Inflammatory macrophage treated with lipopolysaccharide for 1 hour (primary cell): Measurements from ENCODE around the gene TGFBRAP1.

ENCODE experiments used
- DNase-seq, 2 donors: peaks; one replicate each; pipeline ENCODE4 v3.0.0-alpha.2; 2020 to 2022

TGFBRAP1 gene, protein sequence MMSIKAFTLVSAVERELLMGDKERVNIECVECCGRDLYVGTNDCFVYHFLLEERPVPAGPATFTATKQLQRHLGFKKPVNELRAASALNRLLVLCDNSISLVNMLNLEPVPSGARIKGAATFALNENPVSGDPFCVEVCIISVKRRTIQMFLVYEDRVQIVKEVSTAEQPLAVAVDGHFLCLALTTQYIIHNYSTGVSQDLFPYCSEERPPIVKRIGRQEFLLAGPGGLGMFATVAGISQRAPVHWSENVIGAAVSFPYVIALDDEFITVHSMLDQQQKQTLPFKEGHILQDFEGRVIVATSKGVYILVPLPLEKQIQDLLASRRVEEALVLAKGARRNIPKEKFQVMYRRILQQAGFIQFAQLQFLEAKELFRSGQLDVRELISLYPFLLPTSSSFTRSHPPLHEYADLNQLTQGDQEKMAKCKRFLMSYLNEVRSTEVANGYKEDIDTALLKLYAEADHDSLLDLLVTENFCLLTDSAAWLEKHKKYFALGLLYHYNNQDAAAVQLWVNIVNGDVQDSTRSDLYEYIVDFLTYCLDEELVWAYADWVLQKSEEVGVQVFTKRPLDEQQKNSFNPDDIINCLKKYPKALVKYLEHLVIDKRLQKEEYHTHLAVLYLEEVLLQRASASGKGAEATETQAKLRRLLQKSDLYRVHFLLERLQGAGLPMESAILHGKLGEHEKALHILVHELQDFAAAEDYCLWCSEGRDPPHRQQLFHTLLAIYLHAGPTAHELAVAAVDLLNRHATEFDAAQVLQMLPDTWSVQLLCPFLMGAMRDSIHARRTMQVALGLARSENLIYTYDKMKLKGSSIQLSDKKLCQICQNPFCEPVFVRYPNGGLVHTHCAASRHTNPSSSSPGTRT

DNA sequence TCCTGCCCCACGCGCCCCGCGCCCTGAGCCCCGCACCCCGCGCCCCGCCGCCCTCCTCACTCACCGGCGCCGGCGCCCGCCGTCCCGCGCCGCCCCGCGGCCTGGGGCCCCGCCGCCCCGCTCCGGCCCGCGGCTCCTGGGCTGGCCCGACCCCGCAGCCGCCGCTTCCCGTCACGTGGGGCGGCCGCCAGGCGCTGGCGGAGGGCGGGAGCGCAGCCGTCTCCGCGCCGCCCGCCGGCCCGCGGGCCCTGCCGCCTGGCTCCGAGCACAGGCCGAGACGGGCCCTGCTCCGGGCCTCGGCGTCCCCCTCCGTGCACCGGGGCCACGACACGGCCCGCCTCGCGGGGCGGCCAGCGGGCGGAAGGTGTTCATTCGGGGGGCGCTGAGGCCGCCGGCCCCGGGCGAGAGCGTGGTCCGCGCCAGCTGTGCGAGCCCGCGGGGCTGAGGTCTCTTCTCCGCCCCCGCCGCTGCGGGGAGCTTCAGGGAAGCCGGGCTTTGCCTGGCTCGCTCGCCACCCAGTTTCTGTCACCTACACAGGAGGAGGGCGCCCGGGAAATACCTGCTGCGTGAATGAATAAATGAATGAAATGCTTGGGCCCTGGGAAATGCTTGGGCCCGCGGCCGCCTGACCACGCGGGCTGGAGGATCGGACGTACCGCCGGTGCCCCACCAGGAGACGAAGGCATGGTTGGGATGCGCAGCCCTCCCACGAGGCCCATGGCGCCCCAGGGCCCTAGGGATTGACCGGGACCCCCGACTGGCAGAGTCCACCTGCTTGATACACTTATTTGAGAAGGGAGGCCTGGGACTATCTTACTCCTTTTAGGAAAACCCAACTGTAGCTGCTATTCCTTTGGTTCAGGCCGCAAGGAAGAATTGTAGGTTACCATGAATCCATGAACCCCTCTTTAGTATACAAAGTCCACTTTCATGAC, at the start of gene TGFBRAP1:
TSS of gene TGFBRAP1 (minus strand) at position 175 of the 935 bp plus-strand sequence. CDS start 21,434 bp downstream, outside the sequence.
- peak; percentile 37 to 43 for DNase-seq

DNA sequence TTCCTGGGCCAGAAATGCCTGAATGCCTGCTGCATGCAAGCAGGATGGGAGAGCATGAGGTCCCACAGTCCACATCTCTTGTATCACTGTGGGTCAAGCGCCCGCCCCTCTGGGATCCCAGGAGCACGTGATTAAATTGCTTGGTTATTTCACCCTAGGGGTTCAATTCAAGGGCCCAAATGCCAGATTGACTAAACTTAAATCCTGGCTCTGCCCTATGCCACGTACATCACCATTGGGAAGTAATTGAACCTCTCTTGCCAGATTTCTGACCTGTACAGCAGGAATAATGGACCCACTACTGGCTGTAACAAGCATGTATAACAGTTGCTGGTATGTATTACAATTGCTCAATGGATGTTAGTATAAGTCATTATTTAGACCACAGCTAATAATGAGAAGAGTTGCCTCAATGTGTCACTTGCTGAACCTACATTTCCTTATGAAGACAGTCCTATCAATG, 49.4 kb upstream of the TGFBRAP1 start:
- no peak for DNase-seq

DNA sequence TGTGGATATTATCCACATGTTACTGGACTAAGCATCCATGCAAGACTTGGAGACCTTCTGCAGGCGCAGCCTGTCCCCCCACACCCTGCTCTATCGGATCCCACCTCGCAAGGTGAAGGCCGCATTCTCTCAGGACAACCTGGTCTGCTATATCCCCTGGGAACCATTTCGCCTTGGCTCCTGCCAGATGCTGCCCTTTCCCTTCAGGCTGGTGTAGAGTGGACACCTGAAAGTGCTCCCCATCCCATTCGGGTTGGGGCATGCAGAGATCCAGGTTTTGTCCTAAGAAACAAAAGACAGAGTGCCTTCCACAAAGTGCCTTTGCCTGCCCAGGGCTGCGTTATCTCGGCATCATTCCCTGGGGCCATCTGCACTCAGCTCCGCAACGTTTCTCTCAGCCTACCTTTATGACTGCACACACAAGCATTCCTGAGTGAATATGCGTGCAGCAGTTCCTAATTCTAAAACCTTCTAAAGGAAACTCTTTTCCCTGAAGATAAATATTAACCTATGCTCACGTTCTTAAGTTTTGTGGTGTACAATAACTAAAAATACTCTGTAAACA, 48.8 kb upstream of the TGFBRAP1 start:
- no peak for DNase-seq

DNA sequence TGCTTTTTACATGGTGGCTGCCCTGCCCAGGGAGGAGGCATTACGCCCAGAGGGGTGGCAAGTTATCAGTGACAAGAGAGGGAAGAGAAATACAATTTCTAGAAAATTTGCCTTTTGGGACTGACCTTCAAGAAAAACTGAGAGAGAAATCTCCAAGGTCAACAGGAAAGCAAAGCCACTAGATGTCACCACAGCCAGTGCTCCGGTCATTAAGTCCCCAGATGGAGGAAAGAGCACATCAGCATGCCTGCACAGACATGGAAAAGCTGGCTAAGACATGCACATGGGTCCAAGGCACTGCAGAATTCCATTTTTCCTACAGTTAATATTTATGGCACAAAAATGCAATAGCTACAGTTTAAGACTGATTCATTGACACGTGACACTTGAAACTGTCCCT, 48.3 kb upstream of the TGFBRAP1 start:
- DNase-seq = no peak

DNA sequence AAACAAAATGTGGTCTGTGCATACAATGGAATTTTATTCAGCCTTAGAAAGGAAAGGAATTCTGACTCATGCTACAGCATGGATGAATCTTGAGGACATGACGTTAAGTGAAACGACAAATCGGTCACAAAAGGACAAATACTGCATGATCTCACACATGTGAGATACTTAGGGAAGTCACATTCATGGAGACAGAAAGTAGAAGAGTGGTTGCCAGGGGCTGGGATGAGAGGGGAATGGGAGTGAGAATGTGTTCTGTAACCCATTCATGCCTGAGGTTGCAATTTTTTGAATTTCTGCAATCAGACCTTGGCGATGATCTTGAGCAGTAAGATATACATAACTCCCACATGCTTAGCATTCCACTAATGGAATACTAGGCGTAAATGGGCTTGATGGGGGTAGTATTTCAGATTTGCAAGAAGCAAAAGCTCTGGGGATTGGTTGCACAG, 47.3 kb upstream of the TGFBRAP1 start:
- no peak for DNase-seq

DNA sequence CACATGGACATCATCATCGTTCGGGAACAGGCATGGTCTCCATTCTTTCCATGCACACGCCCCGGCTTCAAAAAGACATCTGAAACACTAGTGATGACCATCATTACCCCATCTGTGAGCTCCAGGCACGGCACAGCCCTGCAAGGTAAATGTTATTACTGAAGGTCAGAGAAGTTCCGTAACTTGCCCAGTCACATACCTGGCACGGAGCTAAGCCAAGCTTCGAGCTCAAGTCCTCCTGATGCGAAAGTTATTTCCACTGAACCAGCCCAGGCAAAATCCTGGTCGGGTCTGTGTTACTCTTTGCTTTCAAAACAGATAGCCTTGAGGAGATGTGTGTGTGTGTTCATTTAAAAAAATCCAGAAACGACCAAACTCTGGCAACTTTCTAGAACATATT, 46.5 kb upstream of the TGFBRAP1 start:
- DNase-seq = no peak

DNA sequence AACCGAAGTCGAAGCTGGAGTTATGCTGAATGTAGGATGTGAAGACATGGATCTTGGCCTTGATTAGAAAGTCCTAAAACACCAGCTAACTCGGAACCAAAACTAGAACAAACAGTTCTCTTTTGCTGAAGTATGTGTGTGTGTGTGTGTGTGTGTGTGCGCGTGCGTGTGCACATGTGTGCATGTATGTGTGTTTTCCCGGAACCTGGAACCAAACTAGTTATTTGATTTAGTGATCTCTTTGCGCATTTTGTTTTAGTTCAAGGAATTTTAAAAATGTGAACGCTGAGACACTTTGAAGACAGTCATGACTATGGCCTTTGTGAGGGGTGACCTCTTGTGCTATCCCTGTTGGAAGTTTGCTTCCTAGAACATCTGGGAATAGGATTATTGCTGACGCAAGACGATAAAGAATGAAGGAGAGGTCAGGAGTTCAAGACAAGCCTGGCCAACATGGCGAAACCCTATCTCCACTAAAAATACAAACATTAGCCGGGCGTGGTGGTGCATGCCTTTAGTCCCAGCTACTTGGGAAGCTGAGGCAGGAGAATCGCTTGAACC, 45.5 kb upstream of the TGFBRAP1 start:
- DNase-seq = no peak

DNA sequence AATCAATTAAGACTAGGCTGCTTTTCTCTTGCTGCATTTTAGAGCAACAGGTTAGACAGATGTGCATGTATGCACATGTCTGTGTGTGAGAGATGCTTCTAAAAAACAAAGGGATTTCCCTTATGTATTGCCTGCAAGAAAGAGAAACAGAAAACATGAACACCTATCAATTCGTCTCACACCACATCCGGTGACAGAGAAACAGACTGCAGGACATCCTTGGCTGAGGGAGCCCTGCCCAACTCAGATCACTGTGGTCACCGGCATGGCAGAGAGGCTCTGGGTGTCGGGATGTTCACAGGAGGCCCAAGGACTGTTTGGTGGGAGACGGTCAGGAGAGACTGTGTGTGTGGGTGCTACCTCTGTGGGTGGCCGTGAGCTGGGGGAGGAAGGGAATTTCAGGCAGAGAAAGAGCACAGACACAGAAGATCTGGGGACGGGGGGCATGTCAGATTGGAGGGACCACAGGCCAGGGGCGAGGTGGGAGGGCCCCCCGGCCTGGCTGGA, 44.4 kb upstream of the TGFBRAP1 start:
- DNase-seq = no peak

DNA sequence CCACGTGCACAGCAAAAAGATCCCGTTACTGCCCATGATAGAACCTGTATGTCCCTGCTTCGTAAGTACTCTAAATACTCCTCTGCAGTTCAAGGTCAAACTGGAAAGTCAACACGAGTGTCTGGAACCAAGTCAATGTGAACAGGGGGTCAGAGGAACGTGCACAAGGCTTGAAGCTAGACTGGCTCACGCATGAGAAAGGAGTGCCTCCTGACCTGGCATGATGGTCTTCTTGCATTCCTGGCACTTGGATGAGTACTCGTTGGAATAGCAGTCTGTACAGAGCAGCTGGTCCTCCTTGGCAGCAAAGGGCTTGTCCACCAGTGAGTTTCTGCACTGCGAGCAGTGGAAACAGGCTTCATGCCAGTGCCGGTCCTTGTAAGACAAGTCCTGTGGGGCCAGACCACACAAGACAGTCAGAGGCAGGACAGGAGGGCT, 43.8 kb upstream of the TGFBRAP1 start:
- DNase-seq = no peak

DNA sequence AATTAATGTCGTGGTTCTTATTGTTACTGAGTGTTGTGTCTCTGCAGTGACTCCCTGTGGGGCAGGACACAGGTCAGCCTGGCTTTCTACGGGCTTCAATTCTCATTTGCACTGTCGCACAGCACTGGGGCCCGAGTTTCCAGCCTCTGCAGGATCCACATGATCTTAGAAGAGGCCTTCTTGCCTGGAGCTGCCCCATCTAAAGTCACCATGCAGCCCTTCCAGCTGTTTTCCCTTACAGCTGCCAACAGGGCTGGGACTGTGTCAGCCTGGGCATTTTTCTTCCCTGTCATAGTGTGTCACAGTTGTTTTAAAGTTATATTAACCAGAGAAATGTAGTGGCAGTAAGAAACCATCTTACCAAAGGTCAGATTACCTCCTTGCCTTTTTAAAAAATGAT, 42.3 kb upstream of the TGFBRAP1 start:
- no peak for DNase-seq

DNA sequence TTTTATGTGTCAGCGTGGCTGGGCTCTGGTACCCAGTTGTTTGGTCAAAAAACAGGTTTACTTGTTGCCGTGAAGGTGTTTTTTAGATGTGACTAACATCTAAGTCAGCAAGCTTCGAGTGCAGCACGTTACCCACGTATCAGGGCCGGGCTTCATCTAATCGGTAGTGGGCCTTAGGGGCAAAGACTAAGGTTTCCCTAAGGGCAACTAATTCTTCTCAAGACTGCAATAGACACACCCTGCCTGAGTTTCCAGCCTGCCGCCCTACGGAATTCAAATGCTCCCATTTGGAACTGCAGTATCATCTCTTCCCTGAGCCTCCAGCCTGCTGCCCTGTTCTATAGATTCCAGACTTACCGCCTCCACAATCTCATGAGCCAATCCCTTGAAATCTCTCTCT, 41.6 kb upstream of the TGFBRAP1 start:
- DNase-seq = no peak

DNA sequence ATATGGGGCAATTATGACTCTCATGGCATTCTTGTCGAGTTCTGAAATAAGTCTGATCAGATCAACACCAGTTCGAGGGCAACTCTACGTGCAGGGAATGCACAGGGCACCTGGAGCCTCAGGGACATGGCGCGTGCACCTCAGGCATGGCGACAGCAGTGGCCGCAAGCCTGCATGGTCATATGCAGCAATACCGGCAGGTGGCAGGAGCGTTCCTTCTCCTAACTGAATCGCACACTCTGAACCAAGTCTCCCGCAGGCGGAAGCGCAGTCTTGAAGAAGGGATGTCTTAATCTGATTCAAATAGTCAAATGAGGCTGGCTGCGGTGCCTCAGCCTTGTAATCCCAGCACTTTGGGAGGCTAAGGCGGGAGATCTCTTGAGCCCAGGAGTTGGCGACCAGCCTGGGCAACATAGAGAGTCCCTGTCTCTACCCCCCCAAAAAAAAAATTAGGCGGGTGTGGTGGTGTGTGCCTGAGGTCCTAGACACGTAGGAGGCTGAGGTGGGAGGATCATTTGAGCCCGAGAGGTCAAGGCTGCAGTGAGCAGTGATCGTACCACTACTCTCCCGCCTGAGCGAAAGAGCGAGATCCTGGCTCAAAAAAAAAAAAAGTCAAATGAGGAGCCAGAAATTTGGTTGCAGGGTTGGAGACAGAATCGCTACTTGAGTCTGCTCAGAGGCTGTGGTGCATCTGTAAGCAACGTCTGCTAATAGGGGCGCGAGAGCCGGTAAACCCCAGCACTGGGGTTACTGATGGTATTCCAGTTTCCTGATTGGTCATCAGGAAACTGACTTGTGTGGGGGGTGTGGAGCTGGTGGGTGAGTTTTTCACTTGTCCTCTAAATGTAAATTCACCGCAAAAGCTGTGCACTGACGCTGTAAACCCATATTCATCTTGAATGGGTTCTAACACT, 40.5 kb upstream of the TGFBRAP1 start:
- DNase-seq = peak; percentile 68 to 87

DNA sequence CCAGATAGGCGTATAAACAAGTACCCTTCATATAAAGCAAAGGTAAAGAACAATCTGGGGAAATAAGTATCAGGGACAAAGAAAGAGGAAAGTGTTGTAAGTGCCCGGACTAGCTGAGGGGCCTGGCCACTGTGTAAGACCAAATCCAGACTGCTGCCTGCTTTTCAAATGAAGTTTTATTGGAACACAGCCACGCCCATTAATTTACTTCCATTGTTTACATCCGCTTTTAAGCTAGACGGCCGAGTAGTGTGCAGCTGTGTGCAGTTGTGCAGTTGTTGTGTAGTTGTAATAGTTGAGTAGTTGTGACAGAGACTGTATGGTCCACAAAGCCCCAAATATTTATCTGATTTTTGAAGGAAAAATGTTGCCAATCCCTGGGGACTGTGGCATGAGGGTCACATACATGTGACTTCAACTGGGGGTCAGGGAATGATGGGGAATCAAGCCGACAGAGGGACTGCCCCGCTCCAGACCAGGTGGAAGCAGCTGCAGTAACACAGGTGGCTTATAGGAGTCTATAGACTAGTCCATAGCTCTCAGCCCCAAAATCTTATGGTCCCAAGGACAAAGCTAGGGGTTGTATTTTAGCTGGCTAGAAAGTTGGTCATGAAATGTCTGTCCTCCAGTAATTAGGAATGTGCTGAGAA, 39.3 kb upstream of the TGFBRAP1 start:
- DNase-seq = no peak

DNA sequence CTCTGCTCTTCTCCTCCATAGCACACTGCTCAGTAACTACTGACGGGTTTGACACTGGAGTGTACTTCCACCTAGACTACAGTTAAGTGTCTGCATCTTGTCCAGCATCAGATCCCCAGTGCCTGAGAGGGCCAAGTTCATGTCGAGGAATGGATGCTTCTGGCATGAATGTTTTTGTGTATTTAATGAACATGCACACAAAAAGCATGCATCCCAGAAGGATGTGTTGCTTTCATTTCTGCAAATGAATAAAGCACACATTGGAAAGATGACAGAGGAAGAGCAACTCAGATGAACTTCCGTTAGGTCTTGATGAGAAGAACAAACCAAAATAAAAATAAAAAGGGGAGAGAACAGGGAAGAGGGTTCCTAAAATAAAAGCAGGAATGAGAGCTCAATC, 35.7 kb upstream of the TGFBRAP1 start:
- no peak for DNase-seq

DNA sequence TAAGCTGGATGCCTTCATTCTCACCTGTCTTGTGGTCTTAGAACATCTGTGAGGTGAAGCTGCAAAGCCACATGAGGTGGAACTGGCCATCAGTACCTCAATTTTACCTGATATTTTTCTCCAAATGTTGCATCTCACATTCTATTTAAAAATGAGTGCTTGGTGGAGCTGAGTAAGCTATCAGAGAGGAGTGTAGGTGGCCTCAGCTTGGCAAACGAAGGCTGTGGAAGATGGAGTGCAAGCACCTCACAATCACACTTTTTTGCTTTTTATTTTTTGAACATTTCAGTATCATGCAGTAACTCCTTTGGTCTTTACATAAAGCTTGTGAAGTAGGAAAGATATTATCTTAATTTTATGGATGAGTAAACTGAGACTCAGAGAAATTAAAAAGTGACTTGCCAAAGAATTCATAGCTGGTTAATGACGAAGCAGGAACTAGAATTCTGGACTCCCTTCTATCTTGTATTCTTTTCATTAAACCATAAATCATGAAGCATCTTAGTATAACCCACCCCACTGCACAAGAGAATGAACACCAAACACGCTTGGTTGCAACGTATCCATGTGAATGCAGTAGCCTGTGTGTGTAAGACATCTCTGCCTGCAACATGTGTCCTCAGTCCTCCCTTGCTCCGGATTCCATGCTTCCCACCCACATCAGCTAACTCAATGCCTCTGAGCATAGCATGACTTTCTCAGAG, 35.1 kb upstream of the TGFBRAP1 start:
- no peak for DNase-seq

DNA sequence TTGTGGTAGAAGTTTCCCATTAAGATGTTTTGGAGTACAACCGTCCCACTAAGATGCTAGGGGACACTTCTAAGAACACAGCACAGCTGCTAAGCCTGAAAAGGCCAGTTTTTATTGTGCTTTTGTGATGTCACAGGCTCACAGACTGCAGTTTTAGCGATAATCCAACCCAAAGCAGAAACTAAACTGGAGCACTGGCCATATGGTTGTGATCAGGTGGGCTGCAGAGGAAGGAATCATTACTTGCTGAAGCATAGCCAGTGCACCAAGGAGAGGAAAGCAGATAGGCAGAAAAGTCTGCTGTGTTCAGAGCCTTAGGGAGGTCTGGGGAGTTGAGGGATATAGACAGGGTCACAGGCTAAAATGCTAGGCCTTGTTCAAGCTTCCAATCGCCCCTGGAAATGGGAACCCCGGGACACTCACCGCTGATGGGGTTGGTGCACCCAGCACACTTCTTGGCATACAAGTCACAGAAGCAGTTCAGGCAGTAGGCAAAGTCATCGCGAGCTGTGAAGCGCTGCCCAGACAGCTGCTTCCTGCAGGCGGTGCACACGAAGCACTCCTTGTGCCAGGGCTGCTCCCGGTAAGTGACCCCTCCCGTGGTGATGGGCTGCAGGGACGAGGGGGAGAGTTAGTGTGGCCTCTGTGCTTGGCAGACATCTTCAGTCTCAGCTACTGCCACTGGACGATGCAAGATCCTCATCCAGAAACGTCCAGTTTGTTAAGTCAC, 33.5 kb upstream of the TGFBRAP1 start:
- DNase-seq = no peak

DNA sequence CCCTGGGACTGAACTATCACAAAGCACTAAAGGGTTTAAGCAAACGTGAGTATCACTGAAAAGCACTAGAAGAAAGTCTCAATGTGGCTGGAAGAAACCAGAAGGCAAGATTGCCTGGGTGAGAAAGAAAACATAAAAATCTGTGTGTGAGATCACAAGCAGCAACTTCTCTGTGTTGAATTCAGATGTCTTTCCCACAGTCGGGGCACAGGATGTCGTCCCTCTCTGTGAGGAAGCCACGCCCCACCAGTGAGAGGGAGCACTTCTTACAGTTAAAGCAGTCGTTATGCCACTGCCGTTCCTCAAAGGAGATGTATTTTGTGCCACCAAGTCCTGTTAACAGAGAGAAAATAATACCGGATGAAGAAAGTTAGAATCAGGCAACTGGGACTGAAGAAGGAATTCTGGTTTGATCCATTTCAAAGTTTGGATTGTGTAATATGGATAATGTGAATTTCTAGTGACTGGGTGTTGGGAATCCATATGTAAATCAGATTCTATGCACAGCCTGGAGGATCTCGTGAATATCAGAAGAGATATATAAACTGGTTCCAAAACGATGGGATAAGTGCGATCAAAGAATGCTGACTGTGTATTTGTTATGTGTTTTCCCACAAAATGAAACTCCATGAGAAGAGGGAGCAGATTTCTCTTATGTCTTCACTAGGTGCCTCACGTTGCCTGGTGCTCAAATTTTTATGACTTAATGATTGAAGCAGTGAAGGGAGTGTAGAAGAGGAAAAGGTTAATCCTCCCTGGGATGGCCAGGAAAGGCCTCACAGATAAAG, 31.8 kb upstream of the TGFBRAP1 start:
- no peak for DNase-seq

DNA sequence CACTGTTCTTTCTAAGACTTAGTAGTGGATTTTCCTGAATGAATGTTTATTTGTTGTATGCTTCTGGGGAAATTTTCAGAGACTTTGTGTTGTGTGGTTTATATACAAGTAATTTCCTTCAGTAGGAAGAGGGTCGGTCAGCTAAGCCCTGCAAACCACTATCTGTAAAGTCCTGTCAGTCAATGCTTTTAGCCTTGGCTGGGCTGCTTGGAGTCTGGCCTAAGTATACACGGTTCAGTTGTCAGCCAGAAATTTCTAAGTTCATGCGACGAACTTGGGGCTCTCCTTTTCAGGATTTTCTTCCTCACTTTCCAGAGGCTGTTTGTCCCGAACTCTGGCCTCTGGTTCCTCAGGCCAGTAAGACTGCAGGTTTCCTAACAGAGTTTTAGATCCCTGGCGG, 29.1 kb upstream of the TGFBRAP1 start:
- no peak for DNase-seq
